HG02763 (cell line): ENCODE measurements around the gene IPCEF1.

ENCODE experiments used
- ATAC-seq: cut with Tn5 transposase; IDR thresholded peaks from one replicate; pipeline ENCODE4 v1.9.1; 2021; ENCODE audit warnings: mild to moderate bottlenecking, moderate library complexity; ENCODE audit not compliant: unreplicated experiment

IPCEF1 gene, protein sequence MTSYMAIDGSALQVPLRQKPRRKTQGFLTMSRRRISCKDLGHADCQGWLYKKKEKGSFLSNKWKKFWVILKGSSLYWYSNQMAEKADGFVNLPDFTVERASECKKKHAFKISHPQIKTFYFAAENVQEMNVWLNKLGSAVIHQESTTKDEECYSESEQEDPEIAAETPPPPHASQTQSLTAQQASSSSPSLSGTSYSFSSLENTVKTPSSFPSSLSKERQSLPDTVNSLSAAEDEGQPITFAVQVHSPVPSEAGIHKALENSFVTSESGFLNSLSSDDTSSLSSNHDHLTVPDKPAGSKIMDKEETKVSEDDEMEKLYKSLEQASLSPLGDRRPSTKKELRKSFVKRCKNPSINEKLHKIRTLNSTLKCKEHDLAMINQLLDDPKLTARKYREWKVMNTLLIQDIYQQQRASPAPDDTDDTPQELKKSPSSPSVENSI

DNA sequence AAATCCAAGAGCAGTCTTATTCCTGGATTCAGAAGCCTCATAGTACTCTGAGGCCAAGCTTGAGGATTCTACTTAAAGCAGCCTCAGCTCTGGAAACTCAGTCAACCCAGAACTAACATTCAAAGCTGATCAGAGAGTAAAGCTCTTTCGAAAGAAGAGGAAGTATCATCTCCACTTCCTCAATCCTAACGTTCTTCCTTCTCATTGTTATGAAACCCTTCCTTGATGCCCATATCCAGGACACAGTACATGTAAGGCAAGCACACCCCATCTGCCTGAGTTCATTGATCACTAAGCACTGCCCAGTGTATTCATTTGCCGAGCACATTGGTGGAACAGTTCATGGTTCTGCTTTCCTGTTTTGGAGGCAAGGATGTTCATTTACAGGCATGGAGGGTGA is at the start of gene IPCEF1:
Gene IPCEF1 (minus strand): TSS at position 114 of the 400 bp plus-strand sequence. CDS start 90,856 bp downstream, outside the sequence.
- no peak for ATAC-seq

DNA sequence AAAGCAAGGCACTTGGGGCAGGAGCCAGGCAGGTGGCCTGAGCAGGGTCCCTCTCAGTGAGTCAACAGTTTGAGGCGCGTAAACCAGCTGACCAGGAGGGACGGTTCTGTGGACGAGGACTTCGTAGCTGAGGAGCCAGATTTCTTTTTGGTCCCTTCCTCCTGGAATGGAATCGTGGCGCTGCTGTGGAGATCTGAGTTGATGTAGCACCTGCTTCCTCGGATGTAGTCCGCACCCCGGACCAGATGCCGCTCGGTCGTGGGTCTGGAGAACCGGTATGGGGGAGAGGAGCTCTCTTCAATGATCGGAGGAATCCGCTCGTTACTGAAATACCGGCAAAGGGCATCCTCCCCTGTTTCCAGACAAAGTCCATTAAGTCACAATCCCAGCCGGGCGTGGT is 49.7 kb upstream of the IPCEF1 start:
- ATAC-seq = no peak

DNA sequence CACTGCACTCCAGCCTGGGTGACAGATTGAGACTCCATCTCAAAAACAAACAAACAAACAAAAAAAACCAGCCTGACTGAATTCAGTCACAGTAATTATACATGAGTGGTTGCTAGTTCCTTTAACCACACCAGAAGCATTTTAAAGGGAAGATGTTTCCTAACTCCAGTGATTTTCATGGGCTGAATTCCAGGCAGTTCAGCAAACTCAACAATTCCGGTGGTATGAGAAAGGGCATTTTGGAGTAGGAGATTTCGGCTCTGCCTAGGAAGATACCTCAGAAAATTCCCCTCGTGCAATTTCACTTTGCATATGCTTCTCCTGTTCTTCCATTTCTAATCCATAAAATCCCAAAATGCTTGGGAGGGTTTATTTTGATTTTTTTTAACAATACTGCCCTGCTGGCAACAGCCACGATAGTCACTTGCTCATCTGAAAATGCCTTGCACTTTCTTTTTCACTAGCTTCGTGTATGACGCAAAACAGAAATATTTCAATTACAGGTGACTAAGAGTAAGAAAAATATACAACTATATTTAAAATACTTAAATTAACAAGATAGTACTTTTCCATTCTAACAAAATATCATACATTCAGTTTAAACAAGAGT is 48.3 kb upstream of the IPCEF1 start:
- no peak for ATAC-seq

DNA sequence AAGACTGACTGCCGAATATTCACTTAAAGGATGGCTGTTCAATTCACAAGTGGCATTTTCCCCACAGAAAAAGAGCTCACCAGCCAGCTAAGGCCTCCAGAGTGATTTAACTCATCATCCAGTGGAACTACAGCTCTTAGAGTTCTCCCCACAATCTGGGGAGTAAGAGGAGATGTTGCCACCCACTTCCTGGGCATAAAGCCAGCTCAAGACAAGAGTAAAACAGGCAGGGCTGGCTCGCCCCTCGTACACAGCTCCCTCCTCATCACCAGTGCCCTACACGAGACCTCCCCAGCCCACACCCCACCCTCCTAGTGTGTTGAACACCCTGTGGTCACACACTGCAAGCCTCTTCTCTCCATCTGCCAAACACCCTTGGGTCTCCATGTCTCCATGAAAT is 47.2 kb upstream of the IPCEF1 start:
- ATAC-seq = no peak

DNA sequence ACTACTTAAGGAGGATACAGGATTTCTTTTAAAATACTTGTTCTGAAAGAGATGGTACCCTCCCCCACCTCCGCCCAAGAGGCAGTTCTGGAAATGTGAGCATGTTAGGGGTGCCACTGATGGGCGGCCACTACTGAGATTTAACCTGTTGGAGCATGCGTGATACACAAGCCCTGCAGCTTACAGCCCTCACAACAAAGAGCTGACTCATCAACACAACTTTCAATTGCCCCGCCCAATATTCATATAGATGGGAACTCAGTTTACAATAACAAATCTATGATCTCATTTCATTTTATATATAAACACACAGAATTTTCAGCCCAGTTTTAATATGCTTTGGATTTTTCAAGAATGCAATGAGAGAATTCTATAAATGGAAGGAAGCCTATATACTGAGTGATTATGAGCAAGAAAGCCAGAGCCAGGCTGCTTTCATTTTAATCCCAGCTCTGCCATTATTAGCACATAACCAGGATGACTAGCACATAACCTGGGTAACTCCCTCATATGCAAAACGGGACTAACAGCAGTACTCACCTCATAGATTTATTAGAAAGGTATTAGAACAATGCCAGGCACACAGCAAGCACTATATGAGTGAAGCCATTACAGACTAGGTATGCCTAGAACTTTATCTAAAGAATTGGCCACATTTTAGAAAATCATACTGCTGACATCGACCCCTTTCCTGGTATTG is 45.6 kb upstream of the IPCEF1 start:
- no peak for ATAC-seq

DNA sequence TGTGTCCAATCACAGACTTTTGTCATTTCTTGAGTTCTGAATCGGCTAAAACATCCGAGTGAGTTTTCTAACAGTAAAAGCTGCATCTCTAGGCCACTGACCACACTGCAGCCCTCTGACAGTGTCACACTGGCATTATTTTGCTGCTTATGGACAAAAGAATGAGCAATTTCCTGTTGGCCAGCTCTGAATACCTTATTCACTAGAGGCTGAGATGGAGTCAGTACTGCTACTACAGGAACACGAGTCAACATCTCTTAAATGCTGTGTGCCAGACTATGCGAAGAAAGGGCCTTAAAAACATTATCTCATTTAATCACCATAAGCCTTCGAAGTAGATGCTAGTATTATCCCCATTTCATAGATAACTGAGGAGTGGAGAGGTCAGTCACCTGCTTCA is 42.5 kb upstream of the IPCEF1 start:
- no peak for ATAC-seq

DNA sequence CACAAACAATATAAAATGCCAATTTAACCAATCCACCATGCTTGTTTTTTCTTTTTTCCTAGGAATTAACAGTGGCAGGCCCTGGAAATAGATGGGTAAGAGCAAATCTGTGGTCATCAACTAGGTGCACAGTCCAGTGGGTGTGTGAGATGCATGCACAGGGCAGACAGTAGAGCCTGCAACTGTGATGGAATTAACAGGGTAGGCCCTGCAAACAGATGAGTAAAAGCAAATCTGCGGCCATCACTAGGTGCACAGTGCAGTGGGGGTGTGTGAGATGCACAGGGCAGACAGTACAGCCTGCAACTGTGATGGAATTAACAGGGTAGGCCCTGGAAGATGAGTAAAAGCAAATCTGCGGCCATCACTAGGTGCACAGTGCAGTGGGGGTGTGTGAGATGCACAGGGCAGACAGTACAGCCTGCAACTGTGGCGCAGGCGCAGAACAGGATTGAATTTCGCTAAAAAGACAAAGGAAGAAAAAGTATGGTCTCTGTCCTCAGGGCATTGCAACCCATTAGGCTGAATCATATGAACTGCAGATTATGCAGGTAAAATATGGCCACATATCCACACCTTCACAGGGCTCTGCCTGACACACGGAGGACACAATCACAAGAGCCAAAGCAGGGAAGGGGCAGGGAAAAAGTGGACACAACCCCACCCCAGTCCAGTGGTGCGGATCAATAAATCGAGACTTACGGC is 41.0 kb upstream of the IPCEF1 start:
- no peak for ATAC-seq

DNA sequence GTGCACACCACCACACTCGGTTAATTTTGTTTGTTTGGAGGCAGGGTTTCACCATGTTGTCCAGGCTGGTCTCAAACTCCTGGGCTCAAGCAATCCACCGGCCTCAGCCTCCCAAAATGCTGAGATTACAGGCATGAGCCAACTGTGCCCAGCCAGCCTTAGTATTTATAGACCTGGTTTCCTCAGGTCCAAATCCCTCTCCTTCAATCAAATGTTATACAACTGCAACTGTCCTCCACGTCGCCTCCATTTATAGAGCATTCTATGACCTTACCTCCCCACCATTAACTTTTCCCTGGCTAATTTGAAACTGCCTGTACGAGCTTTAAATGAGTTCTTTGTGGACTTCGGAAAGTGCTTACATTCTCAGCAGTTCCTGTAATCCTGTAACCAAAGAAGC is 39.3 kb upstream of the IPCEF1 start:
- ATAC-seq = no peak

DNA sequence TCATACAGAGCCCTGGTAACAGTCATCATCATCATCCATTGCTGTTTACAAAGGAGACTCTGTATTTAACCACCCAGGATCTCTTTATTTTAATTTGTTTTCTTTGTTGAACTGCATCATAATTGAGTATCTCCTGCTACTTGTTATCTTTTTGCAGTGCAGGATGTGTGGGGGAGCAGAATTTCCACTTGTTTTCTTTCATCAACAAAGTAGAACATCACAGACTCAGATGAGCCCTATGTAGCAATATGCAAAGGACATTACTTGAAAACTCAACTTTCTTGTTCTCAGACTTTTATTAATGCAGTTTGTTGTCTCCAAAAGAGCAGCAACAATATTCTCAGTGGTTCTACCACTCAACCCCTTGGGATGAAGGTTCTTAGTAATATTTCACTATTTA is 38.7 kb upstream of the IPCEF1 start:
- ATAC-seq = no peak

DNA sequence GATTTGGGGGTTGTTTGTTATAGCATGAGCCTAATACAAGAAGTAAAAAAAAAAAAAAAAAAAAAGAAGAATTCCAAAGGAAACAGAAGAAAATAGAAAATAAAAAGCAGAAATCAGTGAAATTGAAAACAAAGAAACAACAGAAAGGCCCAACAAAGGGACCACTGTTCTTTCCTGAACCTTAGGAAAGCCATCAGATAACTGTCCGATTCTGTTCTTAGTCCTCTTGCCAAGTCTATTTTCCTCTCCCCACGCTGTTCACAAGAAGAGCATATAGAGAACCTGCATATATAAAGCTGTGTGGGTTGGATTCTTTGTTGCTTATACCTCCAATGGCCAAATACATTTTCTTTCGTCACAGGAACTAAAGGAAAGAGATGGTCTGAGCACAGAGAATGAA is 38.0 kb upstream of the IPCEF1 start:
- ATAC-seq = no peak

DNA sequence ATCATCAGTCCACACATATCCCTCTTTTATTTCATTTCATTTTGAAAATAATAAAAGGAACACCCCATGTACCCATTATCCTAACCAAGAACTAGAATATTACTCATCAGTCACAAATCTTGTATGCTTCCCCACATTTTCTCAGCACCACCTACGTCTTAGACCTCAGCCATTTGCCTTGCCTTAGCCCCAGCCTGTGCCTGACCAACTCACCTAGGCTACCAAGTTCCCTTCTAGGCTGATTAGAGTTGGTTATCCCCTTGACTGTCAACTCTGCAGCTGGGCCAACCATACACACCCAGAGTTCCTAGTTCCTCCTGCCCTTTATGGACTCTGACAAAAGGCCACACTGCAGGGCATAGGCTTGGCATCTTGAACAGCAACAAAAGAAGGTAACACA is 33.4 kb upstream of the IPCEF1 start:
- ATAC-seq = no peak

DNA sequence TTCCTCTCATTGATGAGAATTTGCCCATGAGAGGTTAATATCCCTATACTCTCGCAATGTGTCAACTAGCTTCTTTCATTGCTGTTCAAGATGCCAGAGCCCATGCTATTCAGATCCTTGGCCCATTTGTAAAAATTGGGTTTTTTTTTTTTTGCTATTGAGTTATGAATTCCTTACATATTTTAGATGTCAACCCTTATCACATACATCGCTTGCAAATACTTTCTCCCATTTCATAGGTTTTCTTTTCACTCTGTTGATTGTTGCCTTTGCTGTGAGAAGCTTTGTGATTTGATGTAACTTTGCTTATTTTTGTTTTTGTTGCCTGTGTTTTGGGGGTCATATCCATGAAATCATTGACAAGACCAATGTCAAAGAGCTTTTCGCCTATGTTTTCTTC is 32.2 kb upstream of the IPCEF1 start:
- no peak for ATAC-seq

DNA sequence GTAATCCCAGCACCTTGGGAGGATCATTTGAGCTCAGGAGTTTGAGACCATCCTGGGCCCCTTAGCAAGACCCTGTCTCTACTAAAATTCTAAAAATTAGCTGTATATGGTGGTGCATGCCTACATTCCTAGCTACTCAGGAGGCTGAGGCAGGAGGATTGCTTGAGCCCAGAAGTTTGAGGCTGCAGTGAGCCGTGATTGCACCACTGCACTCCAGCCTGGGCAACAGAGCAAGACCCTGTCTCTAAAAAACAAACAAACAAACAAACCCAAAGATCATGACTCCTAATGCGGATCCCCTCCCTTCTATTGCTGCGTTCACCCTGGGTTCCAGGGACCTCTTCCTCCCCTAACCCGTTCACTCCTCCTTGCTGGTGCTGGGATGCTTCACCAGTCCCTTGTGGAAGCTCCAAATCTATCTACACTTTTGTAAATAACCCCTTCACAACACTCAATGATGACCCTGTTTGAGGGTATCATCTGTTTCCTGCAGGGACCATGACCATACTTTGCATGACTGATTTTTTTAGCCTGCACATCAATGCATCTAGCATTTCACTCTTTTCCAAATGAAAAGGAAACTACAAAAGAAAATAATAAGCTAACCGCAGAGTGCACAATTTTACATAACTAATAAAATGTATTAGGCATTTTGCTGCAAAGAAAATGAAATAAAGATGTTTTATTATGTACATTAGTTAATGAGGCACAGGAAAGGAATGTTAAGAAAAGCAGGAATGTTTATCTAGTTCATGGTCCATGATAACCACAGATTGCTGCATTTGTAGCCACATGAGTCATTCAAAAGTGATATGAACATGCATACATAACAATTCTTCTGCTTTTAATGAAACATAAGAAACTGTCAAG is 30.5 kb upstream of the IPCEF1 start:
- ATAC-seq = no peak

DNA sequence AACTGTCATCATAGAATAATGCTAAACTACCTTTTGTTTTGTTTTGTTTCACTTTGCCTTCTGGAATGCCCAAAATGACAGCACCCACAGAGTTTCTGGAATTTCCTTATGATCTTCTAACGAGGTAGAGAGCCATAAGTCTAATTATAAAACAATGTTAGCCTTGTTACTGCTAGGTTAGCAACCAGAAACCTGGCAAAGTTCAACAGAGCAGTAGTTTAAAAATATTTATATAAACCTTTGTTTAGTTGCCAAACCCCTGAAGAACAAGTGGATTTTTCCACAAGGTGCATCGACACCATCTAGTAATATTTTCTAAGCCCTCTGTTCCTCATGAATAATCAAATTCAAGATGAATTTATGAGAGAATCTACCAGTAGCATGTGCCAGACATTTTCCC is 27.6 kb upstream of the IPCEF1 start:
- ATAC-seq = no peak

DNA sequence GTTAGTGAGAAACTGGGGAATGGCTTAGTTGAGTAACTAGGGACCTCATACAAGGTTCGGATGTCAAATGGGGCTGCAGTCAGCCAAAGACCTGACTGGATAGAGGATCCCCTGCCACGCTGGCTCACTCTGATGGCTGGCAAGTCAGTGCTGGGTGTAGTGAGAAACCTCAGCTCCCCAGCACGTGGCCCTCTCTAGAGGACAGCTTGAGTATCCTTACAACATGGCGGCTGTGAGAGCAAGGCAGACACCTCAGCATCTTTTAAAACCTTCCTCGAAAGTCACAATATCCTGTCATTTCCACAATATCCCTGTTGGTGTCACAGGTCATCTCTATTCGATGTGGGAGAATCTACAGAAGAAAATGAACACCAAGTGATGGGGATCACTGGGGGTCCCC is 26.7 kb upstream of the IPCEF1 start:
- no peak for ATAC-seq

DNA sequence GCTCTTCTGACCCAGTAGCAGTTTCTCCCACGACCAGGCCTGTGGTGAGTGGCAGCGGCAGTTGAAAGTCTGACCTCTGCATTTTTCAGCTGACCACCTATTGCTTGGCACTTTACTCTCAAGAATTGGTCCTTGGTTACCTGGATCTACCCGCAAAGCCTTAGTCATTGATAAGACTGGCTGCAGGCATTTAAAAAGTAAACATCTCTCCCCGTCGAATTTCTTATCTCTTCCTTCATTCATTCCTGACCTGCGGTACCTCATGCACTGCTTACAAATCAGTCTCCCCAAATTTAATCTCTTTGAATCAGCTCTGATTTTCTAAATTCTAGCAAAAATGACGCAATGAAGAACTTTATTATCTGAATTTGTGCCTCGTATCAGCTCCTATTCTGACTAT is 26.1 kb upstream of the IPCEF1 start:
- ATAC-seq = no peak

DNA sequence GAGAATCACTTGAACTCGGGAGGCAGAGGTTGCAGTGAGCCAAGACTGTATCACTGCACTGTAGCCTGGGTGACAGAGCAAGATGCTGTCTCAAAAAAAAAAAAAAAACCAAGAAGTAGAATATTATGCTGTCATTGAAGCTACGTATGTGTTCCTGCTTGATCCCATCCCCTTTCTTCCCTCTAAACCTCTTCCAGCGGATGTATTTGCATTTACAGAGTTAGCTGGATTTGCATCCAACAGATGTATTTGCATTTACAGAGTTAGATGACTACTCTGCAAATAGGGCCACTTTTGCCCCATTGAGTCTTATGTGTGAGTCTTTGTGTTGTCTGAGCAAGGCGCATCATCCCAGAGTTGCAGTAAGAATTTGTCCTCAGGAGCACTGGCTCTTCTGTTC is 24.9 kb upstream of the IPCEF1 start:
- ATAC-seq = no peak

DNA sequence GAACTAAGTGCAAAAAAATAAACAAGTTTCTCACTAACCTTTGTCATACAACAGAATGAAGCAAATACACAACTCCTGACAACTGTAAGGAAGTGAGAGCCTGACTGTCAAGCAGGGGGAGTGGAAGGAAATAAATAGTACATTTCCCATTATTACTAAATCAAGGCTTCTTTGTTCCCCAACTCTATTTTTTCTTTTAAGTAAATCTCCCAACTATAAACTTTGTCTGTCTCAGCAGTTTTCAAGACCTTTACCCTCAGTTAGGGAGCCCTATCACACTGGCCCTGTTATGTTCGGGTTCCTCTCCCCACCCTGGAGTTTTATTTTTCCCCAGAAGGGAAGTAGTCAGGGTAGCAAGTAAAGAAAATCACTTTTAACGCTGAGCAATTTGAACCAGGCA is 24.1 kb upstream of the IPCEF1 start:
- no peak for ATAC-seq

DNA sequence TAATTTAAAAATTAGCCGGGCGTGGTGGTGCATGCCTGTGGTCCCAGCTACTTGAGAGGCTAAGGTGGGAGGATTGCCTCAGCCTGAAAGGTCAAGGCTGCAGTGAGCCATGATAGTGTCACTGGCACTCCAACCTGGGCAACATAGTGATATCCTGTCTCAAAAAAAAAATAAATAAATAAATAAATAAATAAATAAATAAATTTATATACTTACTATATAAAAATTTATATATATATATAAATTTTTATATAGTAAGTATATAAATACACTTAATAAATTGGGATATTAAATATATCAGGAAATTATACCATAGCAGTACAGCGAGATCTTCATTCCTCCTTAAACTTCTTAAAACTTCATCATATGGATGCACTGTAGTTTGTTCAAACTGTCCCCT is 23.0 kb upstream of the IPCEF1 start:
- no peak for ATAC-seq

DNA sequence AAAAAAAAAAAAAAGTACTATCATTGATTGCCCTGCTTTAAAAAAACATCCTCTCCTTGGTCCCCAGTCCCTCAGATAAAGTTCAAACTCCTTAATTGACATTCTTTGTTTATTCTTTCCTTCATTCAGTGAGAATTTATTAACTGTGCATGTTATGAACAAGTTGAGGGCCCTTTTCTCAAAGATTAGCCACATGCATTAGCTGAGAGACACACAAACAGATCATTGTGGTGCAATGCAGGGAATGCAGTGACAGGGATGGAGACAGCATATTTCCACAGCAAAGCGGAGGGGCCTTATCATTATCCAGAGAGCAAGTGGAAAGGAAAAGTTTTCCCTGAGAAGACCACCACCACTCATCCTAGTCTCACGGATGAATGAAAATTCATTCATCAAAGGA is 21.9 kb upstream of the IPCEF1 start:
- no peak for ATAC-seq
